Islet of Langerhans (tissue), 1 donor: ENCODE results near the gene GALNT2.

Source experiments
- FAIRE-seq: peaks from one replicate; lab custom pipeline; 2011; peaks lifted over from hg19 to GRCh38; lab: Jason Lieb, UNC

GALNT2 gene

GRCh38 chr1:230166366-230167132 is 99.5 kb downstream of the GALNT2 start:
- no peak for FAIRE-seq

GRCh38 chr1:230167419-230167852 is 100.4 kb downstream of the GALNT2 start:
- FAIRE-seq = no peak

DNA sequence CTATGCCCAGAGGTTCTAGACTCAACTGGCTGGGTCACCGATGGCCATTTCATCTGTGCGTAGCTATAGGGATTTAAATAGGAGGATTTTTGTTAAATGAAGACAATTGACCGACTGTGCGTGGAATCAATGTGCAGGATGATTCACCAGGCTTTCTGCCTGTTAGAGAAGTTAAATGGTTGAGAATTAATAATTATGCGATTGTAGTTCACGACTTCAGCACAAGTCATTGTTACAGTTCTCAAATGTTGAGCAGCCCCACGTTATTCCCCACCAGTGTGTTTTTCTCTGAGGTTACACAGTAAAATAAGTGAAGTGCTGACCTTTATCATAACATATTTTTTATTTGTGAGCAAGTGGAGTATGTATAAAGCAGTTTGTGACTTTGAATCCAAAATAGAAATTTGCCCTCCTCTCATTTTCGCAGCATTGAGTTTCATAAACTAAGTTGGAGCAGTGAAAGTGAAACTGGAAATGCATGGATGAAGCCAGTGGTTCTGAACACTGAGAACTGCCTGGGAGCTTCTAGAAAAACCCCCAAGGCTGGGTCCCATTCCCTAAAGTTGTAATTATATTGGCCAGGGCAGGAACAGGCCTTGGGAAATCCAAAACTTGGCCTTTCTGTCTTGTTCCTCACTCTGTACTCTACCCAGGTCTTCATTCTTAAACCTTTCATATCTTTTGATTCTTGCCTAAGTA is 102.6 kb downstream of the GALNT2 start:
- FAIRE-seq = no peak

DNA sequence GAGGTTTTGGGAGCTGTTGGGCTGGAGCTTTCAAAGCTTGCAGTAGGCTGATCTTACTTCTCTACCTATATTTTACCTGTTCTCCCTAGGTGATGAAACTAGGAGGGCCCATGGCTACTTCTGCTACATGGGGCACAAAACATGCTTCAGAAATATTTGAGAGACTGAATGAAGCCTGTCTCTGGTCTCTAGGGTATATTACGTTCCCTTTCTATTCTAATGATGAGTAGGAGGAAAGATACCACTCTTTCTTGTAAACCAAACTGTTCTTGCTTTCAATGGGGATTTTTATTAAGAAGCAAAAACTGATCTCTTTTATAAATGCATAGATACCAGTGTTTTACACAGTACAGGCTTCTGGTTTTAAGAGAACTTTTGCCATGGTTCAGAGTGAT is 103.1 kb downstream of the GALNT2 start:
- no peak for FAIRE-seq

- no peak for FAIRE-seq
Measured at GRCh38 chr1:230170622-230171021, 103.6 kb downstream of the GALNT2 start.

- FAIRE-seq = no peak
Measured at GRCh38 chr1:230171356-230172015, 104.4 kb downstream of the GALNT2 start.

DNA sequence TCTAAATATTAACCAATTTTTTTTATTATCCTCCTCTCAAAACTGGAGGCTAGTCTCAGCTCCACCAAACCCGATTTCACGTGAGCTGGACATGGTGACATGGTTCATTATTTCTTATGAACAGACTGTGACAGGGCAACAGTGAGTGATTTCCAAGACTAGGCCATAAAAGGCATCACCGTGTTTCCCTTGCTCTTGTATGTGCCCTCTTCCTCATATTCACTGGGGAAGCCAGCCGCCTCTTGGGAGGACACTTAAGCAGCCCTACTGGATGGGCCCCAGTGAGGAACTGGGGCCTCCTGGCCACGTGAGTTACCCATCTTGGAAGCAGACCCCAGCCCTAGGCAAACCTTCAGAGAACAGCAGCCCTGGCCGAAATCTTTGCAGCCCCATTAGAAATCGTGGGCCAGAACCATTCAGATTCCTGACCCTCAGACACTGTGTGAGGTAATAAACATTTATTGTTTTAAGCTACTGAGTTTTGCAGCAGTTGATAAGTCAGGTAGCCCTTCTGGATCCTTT is 105.0 kb downstream of the GALNT2 start:
- FAIRE-seq = no peak

DNA sequence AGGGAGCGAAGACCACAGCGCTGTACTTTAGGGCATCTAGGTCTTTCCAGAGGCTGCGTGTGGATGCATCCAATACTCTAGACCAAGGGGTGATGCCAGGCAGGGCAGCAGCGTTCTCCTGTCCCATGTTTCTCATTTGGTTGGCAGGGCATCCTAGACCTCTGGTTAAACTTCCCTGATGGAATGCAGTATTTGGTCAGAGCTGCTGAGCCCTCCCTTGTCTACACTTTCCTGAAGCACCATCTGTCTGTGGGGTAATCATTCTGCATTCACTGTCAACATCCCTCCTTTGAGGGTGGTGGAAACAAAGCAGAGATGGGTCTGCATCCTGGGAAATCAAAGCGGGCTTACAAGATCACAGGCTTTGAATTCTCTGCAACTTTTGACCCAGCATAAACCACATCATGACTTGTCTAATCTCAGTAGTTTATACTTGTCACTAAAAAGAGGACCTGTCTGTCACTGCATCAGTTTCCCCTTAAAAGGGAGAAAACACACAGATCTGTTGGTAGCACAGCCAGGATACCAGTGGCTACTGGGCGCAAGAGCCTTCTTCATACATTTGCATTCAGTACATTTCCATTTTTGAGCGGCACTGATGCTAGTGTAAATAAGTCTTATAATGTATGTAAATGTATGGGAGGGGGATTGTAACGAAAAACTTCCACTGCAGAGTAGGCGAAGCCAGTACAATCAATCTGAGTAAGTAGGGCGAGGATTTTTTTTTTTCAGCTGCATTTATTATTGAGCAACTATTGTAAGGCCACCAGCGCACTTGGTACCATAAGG is 106.3 kb downstream of the GALNT2 start:
- no peak for FAIRE-seq

GRCh38 chr1:230174041-230174440 is 107.0 kb downstream of the GALNT2 start:
- FAIRE-seq = no peak

GRCh38 chr1:230174471-230175162 is 107.6 kb downstream of the GALNT2 start:
- no peak for FAIRE-seq

- FAIRE-seq = no peak
Measured at GRCh38 chr1:230175163-230175747, 108.2 kb downstream of the GALNT2 start.

- no peak for FAIRE-seq
Measured at GRCh38 chr1:230175839-230176238, 108.8 kb downstream of the GALNT2 start.

DNA sequence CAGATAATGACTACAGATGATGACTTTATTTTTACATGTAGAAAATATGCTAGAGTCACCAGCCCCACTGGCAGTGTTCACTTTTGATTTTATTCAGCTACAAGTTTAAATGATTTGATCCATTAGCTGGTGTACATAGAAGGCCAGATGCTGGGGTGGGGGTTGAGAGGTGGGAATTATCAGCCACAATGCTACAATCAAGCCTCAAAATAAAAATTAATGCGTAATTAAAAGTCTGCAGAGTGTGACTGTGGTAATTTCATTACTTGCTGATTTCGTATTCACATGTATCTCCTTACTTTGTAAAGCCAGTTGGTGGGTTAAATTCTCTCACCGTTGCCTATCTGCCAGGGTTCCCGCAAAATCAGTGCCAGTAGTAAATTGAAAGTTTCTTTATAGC is 109.3 kb downstream of the GALNT2 start:
- no peak for FAIRE-seq

GRCh38 chr1:230176871-230177411 is 109.9 kb downstream of the GALNT2 start:
- FAIRE-seq = no peak

DNA sequence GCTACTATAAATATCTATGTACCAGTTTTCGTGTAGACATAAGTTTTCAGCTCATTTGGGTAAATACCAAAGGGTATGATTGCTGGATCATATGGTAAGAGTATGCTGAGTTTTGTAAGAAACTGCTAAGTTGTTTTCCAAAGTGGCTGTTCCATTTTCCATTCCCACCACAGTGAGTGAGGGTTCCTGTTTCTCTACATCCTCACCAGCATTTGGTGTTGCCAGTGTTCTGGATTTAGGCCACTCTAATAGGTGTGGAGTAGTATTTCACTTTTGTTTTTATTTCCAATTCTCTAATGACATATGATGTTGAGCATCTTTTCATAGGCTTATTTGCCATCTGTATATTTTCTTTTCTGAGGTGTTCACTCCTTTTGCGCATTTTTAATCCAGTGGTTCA is 112.2 kb downstream of the GALNT2 start:
- FAIRE-seq = no peak

- no peak for FAIRE-seq
Measured at GRCh38 chr1:230185076-230186001, 118.3 kb downstream of the GALNT2 start.

- peak; percentile 56 for FAIRE-seq
Measured at GRCh38 chr1:230186003-230186863, 119.2 kb downstream of the GALNT2 start.

GRCh38 chr1:230186874-230187273 is 119.8 kb downstream of the GALNT2 start:
- no peak for FAIRE-seq

DNA sequence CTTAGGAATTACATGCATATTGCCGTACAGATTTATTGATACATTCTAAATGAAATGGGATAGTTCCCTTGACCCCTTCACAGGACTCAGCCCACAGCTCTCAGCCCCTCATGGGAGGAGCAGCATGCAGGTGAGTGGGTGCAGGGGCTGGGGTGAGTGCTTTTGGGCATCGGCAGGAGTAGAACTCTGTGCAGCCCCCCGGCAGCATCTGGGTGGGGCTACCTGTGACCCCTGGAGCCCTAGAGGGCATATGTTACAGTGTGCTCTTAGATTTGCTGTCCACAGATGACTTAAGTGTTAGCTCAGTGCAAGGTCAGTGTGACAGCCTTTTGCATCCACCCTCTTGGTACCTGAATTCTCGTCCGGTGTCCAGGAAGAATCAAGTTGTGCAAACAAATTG is 120.3 kb downstream of the GALNT2 start:
- no peak for FAIRE-seq
